CD14-positive monocyte (primary cell): ENCODE measurements around the gene PWWP2B. TPM values are rescaled to one million over a fixed set of nuclear protein-coding genes. Genes with fewer than 3 reads are reported as not detected.

Experiments used
- DNase-seq, 3 donors: peaks; one replicate each; pipeline ENCODE4 v3.0.0-alpha.2; 2011 to 2022
- H2AFZ ChIP-seq: 2 replicates; pipeline ENCODE4 v1.6.0; 2012; ENCODE audit warnings: mild to moderate bottlenecking, low read depth, low read length, inconsistent platforms; ENCODE audit not compliant: insufficient read depth, poor library complexity, severe bottlenecking
- H3K27ac ChIP-seq, 2 donors: 1 replicate in 1 of 2; 2 replicates in 1 of 2; pipeline ENCODE4 v1.5.1; 2012 to 2013; ENCODE audit warnings: low read length in 2 of 2, control low read depth in 1 of 2, inconsistent platforms in 1 of 2, low read depth in 1 of 2, mild to moderate bottlenecking in 1 of 2
- H3K27me3 ChIP-seq, 2 donors: one replicate each; pipeline versions ENCODE4 v1.6.0 to v1.6.1; 2011 to 2013; ENCODE audit warnings: low read length in 2 of 2; ENCODE audit not compliant: control insufficient read depth in 2 of 2, insufficient read depth in 2 of 2
- H3K36me3 ChIP-seq, 2 donors: replicated peaks in 1 of 2; 1 replicate in 1 of 2; 2 replicates in 1 of 2; pipeline versions ENCODE4 v1.5.1 to v1.6.1; 2012 to 2013; ENCODE audit warnings: low read length in 2 of 2, control low read depth in 1 of 2, inconsistent platforms in 1 of 2, mild to moderate bottlenecking in 1 of 2; ENCODE audit not compliant: insufficient read depth in 2 of 2, control insufficient read depth in 1 of 2
- H3K4me1 ChIP-seq, 2 donors: 1 replicate in 1 of 2; 2 replicates in 1 of 2; pipeline versions ENCODE4 v1.5.1 to v1.6.1; 2012 to 2013; ENCODE audit warnings: low read length in 2 of 2, control low read depth in 1 of 2, inconsistent platforms in 1 of 2, mild to moderate bottlenecking in 1 of 2, moderate library complexity in 1 of 2; ENCODE audit not compliant: insufficient read depth in 2 of 2, control insufficient read depth in 1 of 2
- H3K4me2 ChIP-seq: replicated peaks from 2 replicates; pipeline ENCODE3; 2012; ENCODE audit warnings: low read length, moderate library complexity, mild to moderate bottlenecking; ENCODE audit not compliant: poor library complexity, severe bottlenecking; ENCODE audit errors: extremely low read depth
- H3K4me3 ChIP-seq, 3 experiments: fragments of 200-600 bp in 1 of 3; sonication (generic) in 1 of 3; replicated peaks in 1 of 3; 1 replicate in 2 of 3; 2 replicates in 1 of 3; pipeline ENCODE4 v1.5.1; 2011 to 2013; ENCODE audit warnings: low read length in 3 of 3, mild to moderate bottlenecking in 3 of 3, control low read depth in 2 of 3, low read depth in 2 of 3, inconsistent platforms in 1 of 3, moderate library complexity in 1 of 3
- H3K79me2 ChIP-seq: 2 replicates; pipeline ENCODE4 v1.6.0; 2012; ENCODE audit warnings: mild to moderate bottlenecking, control low read depth, inconsistent platforms, low read length, moderate library complexity; ENCODE audit not compliant: insufficient read depth
- H3K9ac ChIP-seq: 2 replicates; pipeline ENCODE4 v1.6.0; 2017; ENCODE audit warnings: low read length, mild to moderate bottlenecking; ENCODE audit not compliant: insufficient read depth, poor library complexity, severe bottlenecking
- H3K9me3 ChIP-seq, 2 donors: replicated peaks in 1 of 2; 1 replicate in 1 of 2; 2 replicates in 1 of 2; pipeline versions ENCODE4 v1.5.1 to v1.6.1; 2012 to 2013; ENCODE audit warnings: low read length in 2 of 2, control low read depth in 1 of 2; ENCODE audit not compliant: control insufficient read depth in 1 of 2, insufficient read depth in 1 of 2
- H4K20me1 ChIP-seq: 2 replicates; pipeline ENCODE4 v1.6.0; 2012; ENCODE audit warnings: mild to moderate bottlenecking, low read length, control low read depth, moderate library complexity; ENCODE audit not compliant: insufficient read depth
- H3K27ac Mint-ChIP-seq, 7 donors: one replicate each; pipeline ENCODE4 v1.8.0; 2020; ENCODE audit warnings: mild to moderate bottlenecking in 7 of 7, mixed read lengths in 7 of 7, moderate library complexity in 6 of 7, inconsistent platforms in 2 of 7
- H3K27me3 Mint-ChIP-seq, 3 donors: one replicate each; pipeline ENCODE4 v1.8.0; 2021 to 2022; ENCODE audit warnings: low read depth in 3 of 3, mild to moderate bottlenecking in 3 of 3, mixed read lengths in 3 of 3, moderate library complexity in 3 of 3, inconsistent platforms in 1 of 3
- H3K36me3 Mint-ChIP-seq, 2 donors: one replicate each; pipeline ENCODE4 v1.8.0; 2020; ENCODE audit warnings: mixed read lengths in 2 of 2, inconsistent platforms in 1 of 2, mild to moderate bottlenecking in 1 of 2
- H3K4me1 Mint-ChIP-seq: one replicate; pipeline ENCODE4 v1.8.0; 2020; ENCODE audit warnings: mild to moderate bottlenecking, mixed read lengths
- H3K4me3 Mint-ChIP-seq, 2 donors: one replicate each; pipeline ENCODE4 v1.8.0; 2020; ENCODE audit warnings: mild to moderate bottlenecking in 2 of 2, mixed read lengths in 2 of 2, moderate library complexity in 1 of 2
- H3K9me3 Mint-ChIP-seq, 7 donors: one replicate each; pipeline ENCODE4 v1.8.0; 2020 to 2022; ENCODE audit warnings: mixed read lengths in 7 of 7, mild to moderate bottlenecking in 6 of 7, moderate library complexity in 6 of 7, inconsistent platforms in 2 of 7
- WGBS: methylation state at CpG from one replicate; pipeline ENCODE4 v1.1.5; 2013; ENCODE audit warnings: missing lambda C conversion rate; ENCODE audit not compliant: insufficient coverage; 5-methylcytosine and 5-hydroxymethylcytosine counted together
- intact Hi-C, 2 donors: fragments of 100-400 bp; cut with micrococcal nuclease; formaldehyde crosslinking; loops; one replicate each; pipeline versions ENCODE4 v1.15.0 to v1.15.1; 2023
- polyA plus RNA-seq, 3 donors: library from polyadenylated mRNA; depleted of rRNA in 1 of 3; unstranded in 2 of 3; stranded (reverse) in 1 of 3; fragments of 300-500 nt in 2 of 3; fragments of >200 nt in 1 of 3; fragmentation: Illumina TruSeq in 2 of 3; gene quantifications; 1 replicate in 2 of 3; 2 replicates in 1 of 3; pipeline ENCODE4 v1.2.3, GENCODE V29; 2012 to 2021
- TF ChIP-seq, protein P1 (sequence below): fragments of 200-600 bp; IDR thresholded peaks from one replicate; pipeline ENCODE4 v1.8.0; 2022; ENCODE audit warnings: antibody characterized with exemption, mild to moderate bottlenecking

The PWWP2B gene
- polyA plus RNA-seq, 3 donors: 2.4 to 6.9 (median 2.7) TPM

DNA sequence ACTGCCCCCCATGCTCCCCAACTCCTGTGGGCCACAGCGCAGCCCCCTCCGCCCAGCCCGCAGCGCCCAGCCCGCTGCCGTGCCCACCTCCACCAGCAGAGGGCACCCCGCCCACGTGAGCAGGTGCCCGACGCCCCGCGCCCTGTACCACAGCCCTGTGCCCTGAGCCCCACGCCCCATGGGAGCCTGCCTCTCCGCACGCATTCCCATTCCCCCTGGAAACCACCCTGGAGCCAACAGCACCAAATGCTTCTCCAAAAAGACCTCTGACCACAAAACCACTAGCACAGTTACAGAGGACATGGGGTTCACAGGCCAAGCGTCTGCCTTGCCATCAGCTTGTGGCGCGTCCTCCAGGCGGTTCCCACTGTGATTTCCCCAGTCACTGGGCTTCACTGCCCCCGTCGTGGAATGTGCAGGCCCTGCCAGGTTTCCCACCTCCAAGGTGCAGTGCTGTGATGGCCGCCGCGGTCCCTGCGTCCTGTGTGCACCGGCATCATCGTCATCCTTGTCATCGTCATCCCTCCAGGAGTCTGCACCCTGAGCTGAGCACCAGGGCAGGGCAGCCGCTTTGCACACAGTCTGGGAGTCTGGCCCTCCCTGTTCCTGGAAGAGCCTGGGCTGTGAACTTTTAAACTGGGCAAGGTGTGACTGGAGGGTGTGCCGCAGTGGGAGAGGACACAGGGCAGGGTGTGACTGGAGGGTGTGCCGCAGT is 61.7 kb downstream of the PWWP2B start:
- Mint-ChIP-seq H3K27me3 (peaks cover 5 to 15% (median 8%) of the 10 kb centered on the region in 3 donors), H3K36me3 (no peaks in the 10 kb centered on the region), H3K4me1 (peaks cover 4% of the 10 kb centered on the region), H3K4me3 (no peak overlapping the region), H3K9me3 (no peaks in the 10 kb centered on the region), H3K27ac (peak overlapping the region in 2 of 7 donors; percentile 15 to 25)
- Histone ChIP-seq H3K4me1 (peaks cover 0 to 8% of the 10 kb centered on the region in 2 donors), H3K27ac (no peak overlapping the region), H4K20me1 (no peaks in the 10 kb centered on the region), H3K4me2 (no peak overlapping the region), H3K27me3 (peaks cover 0 to 2% of the 10 kb centered on the region in 2 donors), H2AFZ (no peak overlapping the region), H3K36me3 (no peaks in the 10 kb centered on the region), H3K9ac (no peak overlapping the region), H3K4me3 (no peak overlapping the region), H3K79me2 (no peaks in the 10 kb centered on the region), H3K9me3 (no peaks in the 10 kb centered on the region)
- WGBS: 34% methylated on average over 29 of the region's 31 CpGs
- intact Hi-C loops: loop anchor here (1.0 to 5.0 kb wide), 2 partner anchors 124 to 180 kb away; no protein-coding TSS in a partner anchor
- peak; percentile 43 to 71 (median 49) for DNase-seq
- TF ChIP-seq, protein P1, sequence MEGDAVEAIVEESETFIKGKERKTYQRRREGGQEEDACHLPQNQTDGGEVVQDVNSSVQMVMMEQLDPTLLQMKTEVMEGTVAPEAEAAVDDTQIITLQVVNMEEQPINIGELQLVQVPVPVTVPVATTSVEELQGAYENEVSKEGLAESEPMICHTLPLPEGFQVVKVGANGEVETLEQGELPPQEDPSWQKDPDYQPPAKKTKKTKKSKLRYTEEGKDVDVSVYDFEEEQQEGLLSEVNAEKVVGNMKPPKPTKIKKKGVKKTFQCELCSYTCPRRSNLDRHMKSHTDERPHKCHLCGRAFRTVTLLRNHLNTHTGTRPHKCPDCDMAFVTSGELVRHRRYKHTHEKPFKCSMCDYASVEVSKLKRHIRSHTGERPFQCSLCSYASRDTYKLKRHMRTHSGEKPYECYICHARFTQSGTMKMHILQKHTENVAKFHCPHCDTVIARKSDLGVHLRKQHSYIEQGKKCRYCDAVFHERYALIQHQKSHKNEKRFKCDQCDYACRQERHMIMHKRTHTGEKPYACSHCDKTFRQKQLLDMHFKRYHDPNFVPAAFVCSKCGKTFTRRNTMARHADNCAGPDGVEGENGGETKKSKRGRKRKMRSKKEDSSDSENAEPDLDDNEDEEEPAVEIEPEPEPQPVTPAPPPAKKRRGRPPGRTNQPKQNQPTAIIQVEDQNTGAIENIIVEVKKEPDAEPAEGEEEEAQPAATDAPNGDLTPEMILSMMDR: peak; percentile 94

DNA sequence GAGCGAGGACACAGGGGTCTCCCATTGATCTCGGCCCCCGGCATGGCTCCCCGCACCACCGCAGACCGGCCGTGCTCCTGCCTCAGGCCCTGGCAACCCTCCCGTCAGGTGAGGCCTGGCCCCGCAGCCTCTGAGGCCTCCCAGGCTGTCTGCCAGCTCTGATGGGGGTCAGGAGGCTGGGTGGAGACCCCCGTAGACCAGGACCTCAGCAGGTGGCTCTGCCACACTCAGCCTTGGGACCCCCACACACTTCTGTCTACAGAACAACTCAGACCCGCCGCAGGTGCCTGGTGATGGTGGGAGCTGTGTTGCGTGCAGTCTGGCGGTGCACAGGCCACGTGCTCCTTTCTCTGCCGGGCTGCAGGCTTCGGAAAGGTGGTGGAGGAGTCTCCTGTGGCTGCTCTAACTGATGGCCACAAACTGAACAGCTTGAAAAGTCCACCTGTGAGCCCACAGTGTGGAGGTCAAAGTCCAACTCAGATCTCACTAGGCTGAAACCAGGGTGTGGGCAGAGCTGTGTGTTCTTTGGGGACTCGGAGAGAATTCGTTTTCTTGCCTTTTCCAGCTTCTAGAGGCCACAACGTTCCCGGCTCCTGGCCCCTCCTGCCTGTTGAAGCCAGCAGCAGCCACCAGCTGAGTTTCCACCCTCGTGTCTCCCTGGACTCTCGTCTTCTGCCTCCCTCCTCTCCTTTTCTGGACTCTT is 62.5 kb downstream of the PWWP2B start:
- intact Hi-C loops: loop anchor here (5.0 kb wide), 2 partner anchors 63 to 123 kb away; no protein-coding TSS in a partner anchor
- Mint-ChIP-seq H3K4me3 (no peak overlapping the region), H3K27me3 (peaks cover 5 to 15% (median 8%) of the 10 kb centered on the region in 3 donors), H3K9me3 (no peaks in the 10 kb centered on the region), H3K4me1 (peaks cover 4% of the 10 kb centered on the region), H3K27ac (peak overlapping the region in 1 of 7 donors; percentile 48), H3K36me3 (no peaks in the 10 kb centered on the region)
- Histone ChIP-seq H3K4me2 (no peak overlapping the region), H3K27ac (no peak overlapping the region), H3K36me3 (no peaks in the 10 kb centered on the region), H3K9ac (no peak overlapping the region), H3K79me2 (no peaks in the 10 kb centered on the region), H4K20me1 (no peaks in the 10 kb centered on the region), H3K4me1 (peaks cover 0 to 7% of the 10 kb centered on the region in 2 donors), H3K9me3 (no peaks in the 10 kb centered on the region), H3K4me3 (no peak overlapping the region), H2AFZ (no peak overlapping the region), H3K27me3 (no peaks in the 10 kb centered on the region)
- 97% methylated on average over 18 of the region's 23 CpGs for WGBS
- DNase-seq: no peak
- TF ChIP-seq, protein P1: no peak
